ENCODE results near the gene P2RY2.
A peak's percentile ranks its signal among the peaks of the same experiment; 100 is the strongest.

P2RY2 gene

DNA sequence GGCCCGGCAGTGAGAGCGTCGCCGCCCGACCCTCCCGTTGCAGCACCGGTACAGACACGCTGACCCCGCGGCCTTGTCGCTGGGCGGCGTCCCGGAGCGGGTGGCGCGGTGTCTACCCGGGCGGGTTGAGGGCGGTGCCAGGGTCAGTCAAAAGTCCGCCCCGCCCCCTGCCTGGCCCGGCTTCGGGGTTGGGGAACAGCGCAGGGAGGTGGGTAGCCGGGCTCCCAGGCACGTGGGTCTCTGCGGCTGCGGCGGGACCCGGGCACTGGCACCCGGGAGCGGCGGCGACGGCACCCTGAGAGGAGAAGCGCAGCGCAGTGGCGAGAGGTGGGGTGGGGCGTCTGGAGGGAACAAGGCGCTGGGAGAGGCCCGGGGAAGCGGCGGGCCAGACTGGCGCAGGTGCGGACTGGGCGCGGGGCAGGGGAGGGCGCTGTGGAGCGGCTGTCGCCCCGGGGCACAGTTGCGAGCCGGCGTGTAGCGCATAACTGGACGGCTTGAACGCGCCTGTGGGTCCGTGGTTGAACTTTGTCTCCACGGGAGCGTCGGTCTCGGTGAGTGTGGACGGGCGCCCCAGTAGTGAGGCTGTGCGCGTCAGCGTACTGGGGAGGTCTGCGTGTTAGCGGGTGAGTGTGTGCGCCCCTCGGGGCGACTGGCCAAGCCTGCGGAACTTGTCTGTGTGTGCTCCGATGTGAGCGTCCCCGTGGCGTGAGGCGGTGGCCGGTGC, at the start of gene P2RY2:
Gene P2RY2 (plus strand): TSS at position 176 of the 724 bp plus-strand sequence. CDS start 15,879 bp downstream, outside the sequence.
- peak; percentile 79 for DNase-seq (ENCODE audit: low read depth, low spot score)

DNA sequence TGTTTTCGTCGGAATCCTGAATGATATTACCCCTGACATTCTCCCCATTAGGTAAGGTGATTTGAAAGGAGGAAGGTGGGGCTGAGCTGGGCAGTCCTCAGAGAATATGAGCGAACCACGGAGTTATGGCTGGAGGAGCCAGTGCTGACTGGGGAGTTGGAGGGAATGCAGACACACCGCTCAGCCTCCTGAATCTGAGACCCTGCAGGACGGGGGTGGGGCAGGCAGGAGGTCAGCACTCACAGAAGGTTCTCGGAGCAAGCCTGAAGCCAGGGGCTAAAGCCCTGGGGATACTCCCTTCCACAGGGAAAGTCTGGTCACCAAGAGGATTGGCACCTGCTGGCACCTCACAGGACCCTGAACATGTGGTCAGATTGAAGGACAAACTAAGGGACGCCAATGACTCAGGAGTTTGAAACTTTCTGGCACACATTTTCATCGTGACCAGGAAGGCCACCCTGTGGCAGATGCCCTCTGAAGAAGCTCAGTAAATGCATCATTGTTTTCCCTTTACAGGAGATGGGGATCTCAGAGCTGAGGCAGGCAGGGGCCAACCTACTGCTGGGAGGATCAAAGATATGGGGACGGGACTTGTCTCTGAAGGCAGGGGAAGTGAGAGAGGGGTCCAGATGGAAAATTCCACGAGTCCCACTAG, 49.0 kb upstream of the P2RY2 start:
- DNase-seq (ENCODE audit: low read depth, low spot score): peak; percentile 51

DNA sequence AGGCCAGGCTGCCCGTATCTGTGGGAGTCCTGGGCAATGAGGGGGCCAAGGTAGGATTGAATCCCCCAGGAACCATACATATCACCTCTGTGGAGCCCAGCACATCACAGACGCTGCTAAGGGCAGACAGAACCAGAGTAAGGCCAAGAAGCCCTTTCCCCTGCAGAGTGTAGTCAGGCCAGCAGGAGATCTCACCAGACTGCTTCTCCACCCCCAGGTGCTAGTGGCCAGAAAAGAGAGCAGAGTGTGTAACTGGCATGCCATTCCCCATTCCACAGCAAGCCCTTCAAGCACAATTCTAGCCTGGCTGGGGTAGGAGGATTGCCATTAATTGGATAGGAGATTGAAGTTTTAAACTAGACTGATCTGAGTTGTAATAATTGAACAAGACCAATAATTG, 47.9 kb upstream of the P2RY2 start:
- peak; percentile 60 for DNase-seq (ENCODE audit: low read depth, low spot score)

DNA sequence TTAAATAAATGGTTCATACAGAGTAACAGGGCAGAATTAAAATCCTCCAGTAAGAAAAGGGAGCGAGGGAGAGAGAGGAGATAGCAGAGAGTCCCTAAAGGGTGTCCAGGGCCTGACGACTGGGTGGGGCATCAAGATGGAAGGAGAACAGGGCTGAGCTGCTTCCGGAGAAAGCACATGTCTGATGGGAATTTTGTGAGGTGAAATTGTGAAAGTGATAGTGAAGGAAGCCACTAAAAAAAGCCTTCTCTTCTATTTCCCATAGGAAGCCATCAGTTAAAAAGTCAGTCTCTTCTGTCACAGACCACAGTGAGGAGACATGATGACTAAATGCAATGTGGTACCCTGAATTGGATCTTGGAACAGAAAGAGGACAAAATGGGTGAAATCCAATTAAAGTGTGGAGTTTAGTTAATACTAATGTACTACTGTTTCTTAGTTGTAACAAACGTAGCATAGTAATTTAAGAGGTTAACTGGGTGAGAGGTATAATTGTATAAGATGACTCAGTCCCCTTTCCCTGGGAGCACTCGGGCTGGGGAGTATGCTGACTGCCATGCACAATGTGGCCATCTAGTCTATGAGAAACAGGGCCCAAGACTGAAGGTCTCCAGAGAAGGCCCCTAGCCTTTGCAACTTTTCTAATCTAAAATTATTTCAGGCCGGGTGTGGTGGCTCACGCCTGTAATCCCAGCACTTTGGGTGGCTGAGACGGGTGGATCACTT, 46.5 kb upstream of the P2RY2 start:
- no peak for DNase-seq (ENCODE audit: low read depth, low spot score)

DNA sequence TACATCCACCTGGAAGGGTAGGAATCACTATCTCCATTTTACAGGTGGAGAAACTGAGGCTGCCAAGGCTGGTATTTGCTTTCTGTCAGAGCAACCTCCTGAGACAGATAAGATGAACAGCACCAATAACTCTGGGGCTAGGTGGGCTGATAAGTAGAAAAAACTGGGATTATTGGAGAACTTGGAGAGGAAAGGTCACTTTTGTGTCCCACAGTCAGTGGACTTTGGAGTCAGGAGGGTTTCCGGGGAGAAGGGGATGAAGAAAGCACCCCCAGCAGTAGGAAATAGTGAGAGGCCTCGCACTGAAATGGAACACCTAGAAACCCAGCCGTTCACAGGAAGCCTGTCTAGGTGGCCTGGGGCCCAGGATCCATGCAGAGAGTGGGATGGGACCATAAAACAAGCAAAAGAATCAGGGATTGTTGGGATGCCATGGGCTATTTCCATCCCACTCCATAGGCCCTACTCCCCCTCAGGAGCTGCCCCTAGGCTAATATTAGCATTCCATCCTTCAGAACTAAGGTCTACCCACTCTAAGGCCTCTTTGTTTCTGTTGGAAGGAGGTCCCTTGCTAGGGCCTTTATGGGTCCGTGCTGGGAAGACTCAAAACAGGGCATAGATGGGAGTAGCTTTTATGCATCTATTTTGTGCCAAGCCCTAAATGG, 45.0 kb upstream of the P2RY2 start:
- peak; percentile 53 for DNase-seq (ENCODE audit: low read depth, low spot score)

DNA sequence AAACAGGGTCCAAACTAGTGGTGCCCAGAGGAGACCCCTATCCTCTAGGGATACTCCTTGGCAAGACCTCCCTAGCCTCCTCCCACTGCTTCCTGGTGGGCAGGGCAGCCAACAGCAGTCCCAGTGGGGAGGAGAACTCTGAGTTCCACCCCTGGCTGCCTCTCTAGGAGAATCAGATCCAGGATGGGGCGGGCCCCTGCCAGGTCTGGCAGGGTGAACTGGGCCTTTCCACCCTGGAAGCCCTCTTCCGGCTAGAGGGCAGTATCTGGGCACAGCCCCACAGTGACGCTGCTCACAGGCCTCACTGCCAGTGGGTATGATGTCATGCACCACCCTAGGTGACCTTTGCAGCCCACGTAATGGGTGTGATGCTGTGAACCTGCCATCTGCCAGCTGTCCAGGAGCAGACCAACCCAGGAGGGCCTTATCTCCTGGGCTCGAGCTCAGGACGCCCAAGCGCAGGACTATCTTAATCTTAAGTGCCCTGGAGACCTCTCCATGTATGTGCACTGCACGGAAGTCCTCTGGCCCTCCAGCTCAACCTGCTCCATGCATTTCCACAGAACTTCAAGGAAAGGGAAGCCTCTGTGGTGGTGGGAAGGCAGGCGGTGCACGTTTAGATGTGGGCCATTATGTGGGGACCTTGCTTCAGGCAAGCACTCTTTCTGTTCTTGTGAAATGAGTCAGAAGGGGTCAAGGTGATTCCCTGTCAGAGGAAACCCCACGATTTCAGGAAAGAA, 44.2 kb upstream of the P2RY2 start:
- no peak for DNase-seq (ENCODE audit: low read depth, low spot score)

DNA sequence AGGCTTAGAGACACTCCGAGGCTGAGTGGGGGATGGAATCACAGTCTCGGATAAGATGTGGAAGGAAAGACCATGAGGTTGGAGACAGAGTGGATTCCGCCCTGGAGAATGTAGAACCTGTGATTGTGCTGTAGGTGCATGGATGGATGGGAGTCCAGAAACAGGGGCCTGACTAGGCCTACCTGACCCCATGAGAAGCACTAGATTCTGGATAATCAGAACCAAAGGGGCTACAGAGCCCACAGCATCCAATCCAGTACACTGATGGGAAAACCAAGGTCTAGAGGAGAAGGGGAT, 43.6 kb upstream of the P2RY2 start:
- no peak for DNase-seq (ENCODE audit: low read depth, low spot score)

DNA sequence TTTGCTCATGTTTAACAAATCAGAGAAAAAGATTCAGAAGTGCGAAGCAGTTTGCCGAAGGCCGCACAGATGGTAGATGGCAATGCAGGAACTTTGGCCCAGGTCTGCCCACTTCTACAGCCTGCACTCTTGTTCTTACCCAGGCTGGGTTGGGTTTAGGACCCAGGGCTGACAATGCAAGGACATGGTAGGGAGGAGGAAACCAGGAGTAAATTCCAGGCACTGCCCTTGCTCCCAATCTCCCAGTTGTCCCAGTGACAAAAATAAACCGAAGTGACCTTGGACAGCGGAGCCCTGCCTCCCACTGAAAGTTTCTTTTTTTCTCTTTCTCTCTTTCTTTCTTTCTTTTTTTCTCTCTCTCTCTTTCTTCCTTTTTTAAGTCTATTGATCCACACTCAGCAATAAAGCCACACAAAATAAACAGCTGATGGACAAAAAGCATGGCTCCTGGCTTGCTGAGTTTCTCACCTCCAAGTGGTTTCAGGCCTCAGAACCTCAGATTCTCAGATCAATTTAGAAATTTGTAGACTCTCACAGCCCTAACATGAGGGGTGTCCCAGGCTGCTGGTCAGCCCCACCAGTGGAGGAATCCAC, 42.4 kb upstream of the P2RY2 start:
- no peak for DNase-seq (ENCODE audit: low read depth, low spot score)

DNA sequence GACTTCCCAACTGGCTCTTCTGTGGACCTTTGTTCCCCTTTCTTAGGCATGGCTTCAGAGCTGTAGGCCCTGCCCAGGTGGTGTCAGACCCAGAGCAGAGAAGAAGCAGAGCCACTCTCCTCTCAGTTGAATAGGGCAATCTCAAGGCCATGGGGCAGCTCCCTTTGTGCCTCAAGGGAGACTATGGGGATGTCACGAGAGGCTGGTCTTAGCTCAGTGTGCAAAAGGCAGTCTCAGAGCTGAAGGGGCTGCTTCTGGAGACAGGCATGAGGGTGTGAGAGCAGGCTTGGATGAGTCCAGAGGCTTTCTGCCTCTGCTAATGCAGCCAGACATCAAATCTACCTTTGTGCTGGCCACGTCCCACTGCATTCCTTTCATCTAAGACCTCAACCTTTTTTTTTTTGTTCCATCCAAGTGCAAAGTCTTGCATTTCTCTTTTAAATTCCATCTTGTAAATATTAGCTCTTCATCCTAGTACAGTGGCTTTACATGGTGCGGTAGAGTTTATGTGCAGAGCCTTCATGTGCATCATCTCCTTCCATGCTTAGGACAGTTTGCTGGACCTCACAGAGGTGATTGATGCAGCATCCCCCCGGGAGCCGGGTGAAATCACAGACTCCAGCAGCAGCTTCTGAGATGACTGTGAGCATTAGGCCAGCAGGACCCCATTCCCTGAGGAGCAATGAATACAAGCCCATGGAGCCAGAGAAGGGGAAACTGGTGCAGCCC, 41.8 kb upstream of the P2RY2 start:
- DNase-seq (ENCODE audit: low read depth, low spot score): no peak

DNA sequence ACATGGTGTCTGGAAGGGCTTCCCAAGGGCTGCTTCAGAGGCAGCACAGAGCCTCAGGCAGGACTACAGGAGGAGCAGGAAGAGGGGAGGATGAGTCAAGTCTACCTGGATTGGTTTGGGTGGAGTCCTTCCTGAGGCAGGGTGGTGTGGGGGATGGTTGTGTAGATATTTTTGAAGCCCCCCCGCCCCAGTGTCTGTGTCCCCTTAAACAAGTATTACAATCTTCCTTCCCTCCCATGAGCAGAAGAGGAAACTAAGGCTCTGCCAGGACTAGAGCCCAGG, 41.3 kb upstream of the P2RY2 start:
- DNase-seq (ENCODE audit: low read depth, low spot score): no peak

DNA sequence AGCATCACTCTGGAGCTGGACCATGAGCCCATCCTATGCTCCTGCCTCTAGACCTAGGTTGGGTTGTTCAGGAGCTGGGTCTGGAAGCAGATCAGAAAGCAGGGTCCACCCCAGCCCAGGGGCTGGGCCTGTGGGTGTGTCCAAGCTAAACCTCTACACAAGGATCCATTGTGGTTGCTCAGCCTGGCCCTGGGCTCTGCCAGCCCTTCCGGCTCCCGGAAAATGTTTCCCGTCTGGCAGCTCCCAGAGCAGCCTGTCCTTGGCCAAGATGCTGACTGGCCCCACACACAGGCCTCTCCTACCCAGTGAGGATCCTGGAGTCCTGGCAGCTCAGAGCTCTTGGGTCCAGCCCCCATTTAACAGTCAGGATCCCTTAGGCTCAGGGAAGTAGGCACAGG, 40.7 kb upstream of the P2RY2 start:
- DNase-seq (ENCODE audit: low read depth, low spot score): no peak

DNA sequence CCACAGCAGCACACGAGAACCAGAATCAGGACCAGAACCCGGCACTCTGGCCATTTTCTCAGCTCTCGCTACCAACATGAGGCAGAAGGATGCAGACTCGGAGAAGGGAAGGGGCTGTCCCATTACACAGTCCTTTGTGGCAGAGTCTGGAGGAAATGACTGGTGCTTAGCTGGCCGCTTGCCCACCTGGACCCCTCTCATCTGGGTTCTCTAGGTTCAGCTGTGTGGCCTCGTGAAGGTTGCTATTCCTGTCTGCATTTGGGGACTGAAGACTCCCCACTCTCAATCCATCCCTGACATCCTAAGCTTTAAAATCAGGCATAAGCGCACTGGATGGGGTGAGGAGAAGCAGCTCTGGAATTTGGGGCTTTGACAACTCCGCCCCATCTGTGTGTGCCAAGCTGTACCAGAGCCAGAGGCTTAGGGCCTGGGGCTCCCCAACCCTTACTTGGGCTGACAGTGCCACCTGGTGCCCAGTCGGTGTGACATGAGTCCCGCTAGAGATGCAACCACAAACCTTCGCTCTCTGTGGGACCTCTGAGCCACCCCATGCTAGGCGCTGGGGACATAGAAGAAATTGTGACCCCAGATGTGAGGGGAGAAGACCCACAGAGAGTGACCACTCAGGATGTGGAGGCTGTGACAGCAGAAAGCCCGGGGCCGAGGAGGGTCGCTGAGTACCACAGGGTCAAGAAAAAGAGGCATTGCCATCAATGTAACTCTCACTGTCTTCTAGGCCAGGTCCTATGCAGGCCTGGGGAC, 40.1 kb upstream of the P2RY2 start:
- peak; percentile 66 for DNase-seq (ENCODE audit: low read depth, low spot score)

DNA sequence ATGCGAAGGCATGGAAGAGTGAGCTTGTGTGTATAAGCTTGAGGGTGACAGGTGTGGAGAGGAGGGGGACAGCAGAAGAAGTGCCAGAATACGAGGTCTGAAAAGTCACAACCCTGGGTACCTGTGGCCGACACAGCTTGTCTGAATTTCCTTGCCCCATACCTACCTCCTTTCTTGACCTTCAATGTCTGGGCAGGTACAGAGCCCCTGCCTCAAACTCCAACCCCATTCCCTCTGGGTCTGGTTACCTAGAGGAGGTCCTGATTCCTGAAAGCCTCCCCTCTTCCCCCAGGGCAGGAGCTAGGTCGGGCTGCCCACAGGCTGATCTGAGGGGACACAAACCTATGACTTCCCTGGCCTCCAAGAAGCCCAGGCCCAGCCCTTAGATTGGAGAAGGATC, 39.4 kb upstream of the P2RY2 start:
- no peak for DNase-seq (ENCODE audit: low read depth, low spot score)

DNA sequence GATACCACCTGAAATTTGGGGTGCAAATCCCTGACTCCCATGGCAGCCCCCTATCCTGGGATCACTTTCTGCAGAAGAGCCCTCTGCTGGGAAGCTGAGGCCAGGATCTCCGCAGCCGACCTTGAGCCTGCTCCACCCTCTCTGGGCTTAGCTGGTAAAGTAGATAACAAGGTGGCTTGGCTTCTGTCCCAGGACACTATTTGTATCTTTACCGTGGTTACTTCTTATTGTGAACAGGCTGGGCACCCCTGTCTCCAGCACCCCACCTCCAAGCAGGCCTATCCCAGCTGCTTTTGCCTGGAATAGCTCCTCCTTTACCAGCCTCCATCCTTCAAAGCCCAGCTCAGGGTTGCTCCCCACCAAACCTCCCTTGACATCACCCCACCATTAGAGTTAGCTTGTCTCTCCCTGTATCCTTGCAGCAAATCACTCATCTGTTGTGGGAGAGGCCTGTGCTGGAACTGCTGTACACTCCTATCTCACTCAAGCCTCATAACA, 35.2 kb upstream of the P2RY2 start:
- DNase-seq (ENCODE audit: low read depth, low spot score): no peak

DNA sequence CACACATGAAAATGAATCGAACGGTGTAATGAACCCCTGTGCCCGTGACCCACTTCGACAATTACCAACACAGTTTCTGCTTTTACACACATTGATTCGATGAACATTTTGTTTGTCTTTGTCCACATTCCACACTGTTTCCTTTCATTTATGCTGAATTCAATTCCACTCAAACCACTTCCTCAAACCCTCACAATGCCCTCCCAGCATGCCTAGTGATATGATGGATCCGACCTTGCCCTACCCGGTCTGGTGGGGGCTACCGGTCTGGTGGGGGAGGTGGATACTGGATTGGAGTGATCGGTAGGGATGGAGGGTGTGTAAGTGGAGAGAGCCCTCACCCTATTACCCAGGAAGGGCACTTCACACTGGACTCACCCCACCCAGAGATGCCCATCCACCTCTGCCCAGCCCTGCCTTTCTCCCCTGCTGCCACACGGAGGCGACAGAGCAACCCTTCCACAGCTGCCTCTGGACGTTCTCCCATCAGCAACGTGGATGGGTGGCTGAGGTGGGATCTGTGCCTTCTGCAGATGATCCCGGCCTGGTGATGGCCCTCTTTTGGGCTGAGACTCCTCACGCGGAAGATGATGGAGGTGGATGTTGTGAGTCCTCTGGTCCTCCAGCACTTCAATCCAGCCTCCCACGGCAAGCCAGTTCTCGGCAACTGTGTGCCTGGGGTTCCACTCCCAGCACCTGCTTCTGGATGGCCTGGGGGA, 33.0 kb upstream of the P2RY2 start:
- DNase-seq (ENCODE audit: low read depth, low spot score): peak; percentile 75

DNA sequence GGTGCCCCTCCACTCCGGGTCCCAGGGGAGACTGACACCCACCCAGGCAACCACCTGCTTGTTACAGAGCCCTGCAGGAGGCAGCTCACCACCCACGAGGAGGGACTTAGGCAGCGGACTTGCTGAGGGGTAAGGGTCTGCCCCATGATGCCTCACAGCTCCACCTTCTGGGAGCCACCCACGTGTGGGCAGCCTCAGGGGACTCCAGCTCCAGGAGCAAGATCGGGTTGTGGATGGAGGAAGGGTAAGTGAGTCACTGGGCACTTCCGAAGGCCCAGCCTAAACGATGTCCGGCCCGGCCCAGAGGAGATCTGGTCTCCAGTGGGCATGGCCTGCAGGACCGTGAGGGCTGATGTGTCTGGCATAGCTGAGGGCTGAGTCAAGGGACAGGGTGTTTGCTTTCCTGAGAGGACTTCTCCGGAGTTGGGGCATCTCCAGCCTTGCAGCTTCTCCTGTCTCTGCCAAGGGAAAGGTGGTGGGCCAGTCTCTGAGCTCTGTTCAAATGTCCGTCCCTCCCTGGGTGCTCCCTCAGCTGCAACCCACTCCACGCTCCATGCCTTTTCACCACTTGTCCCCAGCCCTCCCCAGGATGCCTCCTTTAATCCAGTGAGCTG, 32.3 kb upstream of the P2RY2 start:
- DNase-seq (ENCODE audit: low read depth, low spot score): no peak

DNA sequence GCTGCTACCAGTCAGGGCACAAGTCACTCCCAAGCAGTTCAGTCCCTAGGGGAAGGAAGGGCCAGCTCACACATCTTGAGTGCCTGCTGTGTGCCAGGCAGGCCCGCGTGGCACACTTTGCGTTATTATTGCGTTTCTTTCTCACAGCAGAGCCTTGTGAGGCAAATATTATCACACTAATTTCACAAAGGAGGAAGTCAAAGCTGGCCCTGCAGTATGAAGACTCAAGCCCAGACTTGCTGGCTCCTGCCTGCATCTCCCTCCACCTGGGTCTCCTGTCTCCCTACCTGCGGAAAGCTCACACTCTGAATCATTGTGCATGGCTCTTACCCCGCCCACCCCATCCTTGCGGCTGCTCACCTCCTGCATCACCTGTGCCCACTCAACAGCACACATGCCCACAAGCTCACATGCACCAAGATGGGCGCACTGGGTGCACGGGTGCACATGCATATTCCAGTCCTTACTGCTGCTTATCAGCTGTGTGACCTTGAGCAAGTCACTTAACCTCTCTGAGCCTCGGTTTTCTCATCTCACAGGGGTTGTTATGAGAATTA, 31.7 kb upstream of the P2RY2 start:
- no peak for DNase-seq (ENCODE audit: low read depth, low spot score)

DNA sequence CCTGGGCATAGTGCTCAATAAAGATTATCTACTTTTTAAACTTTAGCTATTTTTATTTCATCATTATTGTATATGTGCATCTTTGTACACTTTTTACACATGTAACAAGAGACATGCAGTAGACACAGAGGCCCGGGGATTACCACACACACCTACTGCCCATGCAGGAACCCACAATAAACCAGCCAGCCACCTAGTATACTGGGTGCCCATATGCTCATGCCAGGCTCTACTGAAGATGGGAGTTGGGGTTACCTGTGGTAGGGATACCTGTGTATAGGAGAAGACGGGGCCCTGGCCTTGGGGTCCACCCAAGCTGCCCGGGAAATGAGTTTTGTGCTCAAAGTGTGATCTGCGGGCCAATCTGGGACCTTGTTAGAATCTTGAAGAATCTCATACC, 31.2 kb upstream of the P2RY2 start:
- DNase-seq (ENCODE audit: low read depth, low spot score): no peak

DNA sequence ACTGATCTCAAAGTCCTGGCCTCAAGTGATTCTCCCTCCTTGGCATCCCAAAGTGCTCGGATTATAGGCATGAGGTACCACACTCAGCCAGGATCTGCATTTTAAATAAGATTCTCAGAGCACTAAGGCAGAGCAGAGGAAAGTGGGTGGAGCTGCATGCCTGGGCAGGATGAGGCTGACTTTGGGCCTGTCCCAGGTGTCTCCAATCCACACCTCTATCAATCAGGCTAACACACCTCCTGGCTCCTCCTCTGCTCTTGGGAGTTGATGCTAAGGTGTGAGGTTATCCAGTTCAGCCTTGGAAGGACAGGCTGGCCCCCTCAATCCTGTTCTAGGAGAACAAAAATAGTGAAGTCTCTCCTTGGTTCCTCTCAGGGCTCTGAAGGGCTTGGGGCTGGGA, 30.2 kb upstream of the P2RY2 start:
- peak; percentile 57 for DNase-seq (ENCODE audit: low read depth, low spot score)

Measured in ELF-1 (cell line).